Adrenal gland (tissue), 5 donors: Measurements from ENCODE around the gene PLA1A.

Experiments
- POLR2A ChIP-seq, 2 donors: fragments of 450-650 bp; IDR thresholded peaks; one replicate each; pipeline ENCODE4 v1.6.1; 2017; ENCODE audit warnings: antibody characterized with exemption in 2 of 2, mild to moderate bottlenecking in 2 of 2, moderate library complexity in 1 of 2
- TF ChIP-seq, protein P1 (sequence below), 6 experiments: fragments of 450-650 bp in 4 of 6; fragments of 200-600 bp in 2 of 6; sonication (generic) in 1 of 6; IDR thresholded peaks; 1 replicate in 5 of 6; 2 replicates in 1 of 6; pipeline versions ENCODE4 v1.5.1 to v1.8.0; 2016 to 2021; ENCODE audit warnings: antibody characterized with exemption in 6 of 6, mild to moderate bottlenecking in 2 of 6, moderate library complexity in 1 of 6
- donor health status: DM: no; HTN: no; CAD: no.

DNA sequence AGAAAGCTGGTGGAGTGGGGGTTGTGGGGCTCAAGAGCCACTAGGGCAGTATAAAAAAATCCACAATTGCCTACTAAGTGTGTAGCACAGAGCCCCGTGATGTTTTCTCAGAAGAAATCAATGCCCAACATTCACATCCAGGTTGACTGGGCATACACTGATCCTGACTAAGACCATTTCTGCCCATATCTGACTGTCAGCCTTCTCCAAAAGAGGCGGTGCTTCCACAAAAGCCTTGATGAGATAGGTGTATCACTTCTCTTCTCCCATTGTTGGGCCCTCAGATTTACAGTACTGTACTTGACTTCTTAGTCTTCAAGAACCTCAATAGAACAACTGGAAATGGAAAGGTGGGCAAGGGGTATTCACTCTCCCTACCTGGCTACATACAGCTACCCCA, 61.3 kb downstream of the PLA1A start:
- TF ChIP-seq, protein P1, sequence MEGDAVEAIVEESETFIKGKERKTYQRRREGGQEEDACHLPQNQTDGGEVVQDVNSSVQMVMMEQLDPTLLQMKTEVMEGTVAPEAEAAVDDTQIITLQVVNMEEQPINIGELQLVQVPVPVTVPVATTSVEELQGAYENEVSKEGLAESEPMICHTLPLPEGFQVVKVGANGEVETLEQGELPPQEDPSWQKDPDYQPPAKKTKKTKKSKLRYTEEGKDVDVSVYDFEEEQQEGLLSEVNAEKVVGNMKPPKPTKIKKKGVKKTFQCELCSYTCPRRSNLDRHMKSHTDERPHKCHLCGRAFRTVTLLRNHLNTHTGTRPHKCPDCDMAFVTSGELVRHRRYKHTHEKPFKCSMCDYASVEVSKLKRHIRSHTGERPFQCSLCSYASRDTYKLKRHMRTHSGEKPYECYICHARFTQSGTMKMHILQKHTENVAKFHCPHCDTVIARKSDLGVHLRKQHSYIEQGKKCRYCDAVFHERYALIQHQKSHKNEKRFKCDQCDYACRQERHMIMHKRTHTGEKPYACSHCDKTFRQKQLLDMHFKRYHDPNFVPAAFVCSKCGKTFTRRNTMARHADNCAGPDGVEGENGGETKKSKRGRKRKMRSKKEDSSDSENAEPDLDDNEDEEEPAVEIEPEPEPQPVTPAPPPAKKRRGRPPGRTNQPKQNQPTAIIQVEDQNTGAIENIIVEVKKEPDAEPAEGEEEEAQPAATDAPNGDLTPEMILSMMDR (IDR thresholded peaks at IDR 0.05): no peak
- no peak for TF ChIP-seq POLR2A (IDR thresholded peaks at IDR 0.05)
